OCI-LY7 (cell line): ENCODE measurements around the gene RAC2. TPM values are rescaled to one million over a fixed set of nuclear protein-coding genes. Genes with fewer than 3 reads are reported as not detected.

Experiments used
- BruUV-seq: library from RNA; stranded (reverse); fragments of 400-500 nt; replicated peaks from 2 replicates; lab custom pipeline; 2021; lab: Mats Ljungman, UMichigan
- CTCF ChIA-PET: fragments of 300-600 bp; sonication (Branson Sonifier 250); formaldehyde crosslinking; loops from one replicate; lab custom pipeline; 2022; ENCODE audit warnings: antibody characterized with exemption; ENCODE audit not compliant: unreplicated experiment; lab: Charles Lee
- POLR2A ChIA-PET: fragments of 300-600 bp; sonication (Branson Sonifier 250); formaldehyde crosslinking; loops from one replicate; lab custom pipeline; 2022; ENCODE audit warnings: antibody characterized with exemption; lab: Charles Lee
- DNase-seq: peaks from one replicate; pipeline ENCODE4 v3.0.0-alpha.2; 2015; ENCODE audit warnings: low spot score
- H2AFZ ChIP-seq: fragments of 200-600 bp; sonication (generic), shearing (Covaris generic); 2 replicates; pipeline ENCODE4 v1.6.1; 2014; ENCODE audit warnings: mild to moderate bottlenecking, antibody characterized with exemption, low read length, moderate library complexity
- H3K27ac ChIP-seq: fragments of 200-600 bp; sonication (generic); 2 replicates; pipeline ENCODE4 v1.5.1; 2014; ENCODE audit warnings: mixed run types, low read depth, mild to moderate bottlenecking, moderate library complexity, low read length, inconsistent platforms; ENCODE audit not compliant: poor library complexity, severe bottlenecking
- H3K36me3 ChIP-seq: fragments of 200-600 bp; sonication (generic); 2 replicates; pipeline ENCODE4 v1.6.1; 2014; ENCODE audit warnings: mild to moderate bottlenecking, antibody characterized with exemption, low read length, moderate library complexity, mixed read lengths; ENCODE audit not compliant: insufficient read depth
- H3K4me1 ChIP-seq: fragments of 200-600 bp; sonication (generic); 2 replicates; pipeline ENCODE4 v1.5.1; 2014; ENCODE audit warnings: mild to moderate bottlenecking, low read length; ENCODE audit not compliant: insufficient read depth, poor library complexity, severe bottlenecking
- H3K4me2 ChIP-seq: fragments of 200-600 bp; sonication (generic); 2 replicates; pipeline ENCODE4 v1.6.1; 2014; ENCODE audit warnings: mild to moderate bottlenecking, low read length
- H3K4me3 ChIP-seq: fragments of 200-600 bp; sonication (generic); 2 replicates; pipeline ENCODE4 v1.5.1; 2014; ENCODE audit warnings: mild to moderate bottlenecking, low read depth, low read length; ENCODE audit not compliant: poor library complexity, severe bottlenecking
- H3K79me2 ChIP-seq: fragments of 200-600 bp; sonication (generic); 2 replicates; pipeline ENCODE4 v1.6.1; 2016; ENCODE audit warnings: low read depth, mild to moderate bottlenecking, low read length, moderate library complexity, mixed read lengths; ENCODE audit not compliant: insufficient read depth
- H3K9me2 ChIP-seq: fragments of 200-600 bp; sonication (generic); 2 replicates; pipeline ENCODE4 v1.6.1; 2016; ENCODE audit warnings: mild to moderate bottlenecking, low read length, mixed read lengths; ENCODE audit not compliant: insufficient read depth
- H3K9me3 ChIP-seq: fragments of 200-600 bp; sonication (generic); 2 replicates; pipeline ENCODE4 v1.6.1; 2014; ENCODE audit warnings: mild to moderate bottlenecking, mixed run types, low read length, mixed read lengths
- H4K20me1 ChIP-seq: fragments of 200-600 bp; sonication (generic); 2 replicates; pipeline ENCODE4 v1.6.1; 2014; ENCODE audit warnings: mild to moderate bottlenecking, antibody characterized with exemption, low read length, moderate library complexity, mixed read lengths; ENCODE audit not compliant: insufficient read depth
- EZH2phosphoT487 ChIP-seq: fragments of 200-600 bp; sonication (generic); IDR thresholded peaks from 2 replicates; pipeline ENCODE4 v1.6.1; 2018; ENCODE audit warnings: low read depth, borderline replicate concordance, mild to moderate bottlenecking, mixed run types, antibody characterized with exemption, low read length, moderate library complexity, mixed read lengths
- intact Hi-C: fragments of 100-400 bp; cut with micrococcal nuclease; formaldehyde crosslinking; loops from one replicate; pipeline ENCODE4 v1.10.0; 2022; ENCODE audit not compliant: unreplicated experiment
- total RNA-seq, 2 experiments: library from RNA; depleted of rRNA in 1 of 2; stranded (reverse); fragments of >200 nt in 1 of 2; shearing (Covaris generic) in 1 of 2; gene quantifications; 2 replicates each; pipeline ENCODE4 v1.2.3, GENCODE V29; 2014 to 2022
- TF ChIP-seq, protein P1 (sequence below): fragments of 200-600 bp; sonication (generic); conservative IDR thresholded peaks from 2 replicates; pipeline ENCODE4 v1.5.1; 2014; ENCODE audit warnings: mild to moderate bottlenecking, antibody characterized with exemption, low read length, moderate library complexity, mixed read lengths

The RAC2 gene
- total RNA-seq, 2 experiments from 2014 or later, result 142 to 321 TPM

DNA sequence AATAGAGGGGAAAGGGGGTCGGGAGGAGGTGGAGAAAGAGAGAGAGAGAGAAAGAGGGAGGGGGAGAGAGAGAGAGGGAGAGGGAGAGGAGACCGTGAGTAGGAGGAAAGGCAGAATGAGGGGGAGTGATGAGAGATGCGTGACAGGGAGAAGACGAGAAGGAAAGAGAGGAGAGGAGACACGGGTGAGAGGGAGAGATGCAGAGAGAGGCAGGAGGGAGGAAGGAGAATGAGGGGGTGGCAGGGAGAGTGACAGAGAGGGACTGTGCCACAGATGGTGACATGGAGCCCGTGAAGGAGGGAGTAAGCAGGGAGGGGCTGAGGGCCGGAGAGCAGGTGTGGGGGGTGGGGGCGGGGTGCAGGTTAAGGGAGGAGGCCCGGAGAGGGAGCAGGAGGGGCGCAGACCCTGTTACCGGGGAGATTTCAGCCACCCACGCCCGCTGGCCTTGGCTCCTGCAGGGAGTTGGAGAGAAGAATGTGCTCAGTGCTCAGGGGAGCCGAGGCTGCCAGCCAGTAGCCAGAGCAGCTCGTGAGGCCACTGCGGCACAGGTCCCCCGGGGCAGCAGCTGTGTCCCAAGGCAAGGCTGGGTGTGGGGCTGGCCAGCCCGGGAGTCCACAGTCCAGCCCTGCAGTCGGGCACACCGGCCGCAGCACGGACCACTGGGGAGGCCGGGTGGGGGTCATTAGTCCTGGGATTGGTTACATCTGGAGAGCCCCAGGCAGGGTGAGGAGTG, 31.7 kb downstream of the RAC2 start, which contains the start of gene SSTR3:
TSS of gene SSTR3 (minus strand) at position 304 of the 733 bp plus-strand sequence. CDS start 4,674 bp downstream, outside the sequence.
- peaks cover 5% of the 10 kb centered on the region for H3K4me1 ChIP-seq
- H2AFZ ChIP-seq, result no peak within 1 kb of the TSS
- H3K79me2 ChIP-seq, result no peaks in the 10 kb centered on the region
- intact Hi-C loops, result no loop called here
- no peak for TF ChIP-seq EZH2phosphoT487
- TF ChIP-seq, protein P1, sequence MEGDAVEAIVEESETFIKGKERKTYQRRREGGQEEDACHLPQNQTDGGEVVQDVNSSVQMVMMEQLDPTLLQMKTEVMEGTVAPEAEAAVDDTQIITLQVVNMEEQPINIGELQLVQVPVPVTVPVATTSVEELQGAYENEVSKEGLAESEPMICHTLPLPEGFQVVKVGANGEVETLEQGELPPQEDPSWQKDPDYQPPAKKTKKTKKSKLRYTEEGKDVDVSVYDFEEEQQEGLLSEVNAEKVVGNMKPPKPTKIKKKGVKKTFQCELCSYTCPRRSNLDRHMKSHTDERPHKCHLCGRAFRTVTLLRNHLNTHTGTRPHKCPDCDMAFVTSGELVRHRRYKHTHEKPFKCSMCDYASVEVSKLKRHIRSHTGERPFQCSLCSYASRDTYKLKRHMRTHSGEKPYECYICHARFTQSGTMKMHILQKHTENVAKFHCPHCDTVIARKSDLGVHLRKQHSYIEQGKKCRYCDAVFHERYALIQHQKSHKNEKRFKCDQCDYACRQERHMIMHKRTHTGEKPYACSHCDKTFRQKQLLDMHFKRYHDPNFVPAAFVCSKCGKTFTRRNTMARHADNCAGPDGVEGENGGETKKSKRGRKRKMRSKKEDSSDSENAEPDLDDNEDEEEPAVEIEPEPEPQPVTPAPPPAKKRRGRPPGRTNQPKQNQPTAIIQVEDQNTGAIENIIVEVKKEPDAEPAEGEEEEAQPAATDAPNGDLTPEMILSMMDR, result no peak
- no peaks in the 10 kb centered on the region for H3K36me3 ChIP-seq
- POLR2A ChIA-PET, result no interaction called here
- H3K9me3 ChIP-seq, result no peaks in the 10 kb centered on the region
- no peaks in the 10 kb centered on the region for H4K20me1 ChIP-seq
- H3K4me2 ChIP-seq, result no peak within 1 kb of the TSS
- DNase-seq, result no peak
- H3K9me2 ChIP-seq, result no peaks in the 10 kb centered on the region
- no peak within 1 kb of the TSS for H3K4me3 ChIP-seq
- CTCF ChIA-PET, result no interaction called here
- BruUV-seq, result no TSS peak
- no peak within 1 kb of the TSS for H3K27ac ChIP-seq

GRCh38 chr22:37211866-37212173, 32.2 kb downstream of the RAC2 start:
- Histone ChIP-seq H3K9me3 (no peaks in the 10 kb centered on the region), H3K9me2 (no peaks in the 10 kb centered on the region), H2AFZ (no peak overlapping the region), H3K4me3 (no peak overlapping the region), H3K79me2 (no peaks in the 10 kb centered on the region), H3K4me2 (no peak overlapping the region), H3K4me1 (peaks cover 5% of the 10 kb centered on the region), H3K27ac (no peak overlapping the region), H3K36me3 (no peaks in the 10 kb centered on the region), H4K20me1 (no peaks in the 10 kb centered on the region)
- ChIA-PET POLR2A (no interaction called here), CTCF (no interaction called here)
- DNase-seq, result no peak
- BruUV-seq, result no TSS peak
- intact Hi-C loops, result no loop called here
- TF ChIP-seq, protein P1, result no peak
- TF ChIP-seq EZH2phosphoT487, result no peak
